GM12878 (cell line): ENCODE data around the gene ENPP7. TPM values are rescaled to one million over a fixed set of nuclear protein-coding genes. Genes with fewer than 3 reads are reported as not detected.

Experiments used
- ATAC-seq: fragments of 200-7000 bp; cut with Tn5 transposase; 3 replicates; pipeline ENCODE4 v1.9.1; 2020; ENCODE audit warnings: mild to moderate bottlenecking, moderate library complexity
- BruUV-seq: library from RNA; stranded (reverse); fragments of 400-500 nt; replicated peaks from 2 replicates; lab custom pipeline; 2021; lab: Mats Ljungman, UMichigan
- CTCF ChIA-PET: fragments of 300-600 bp; sonication (Branson Sonifier 250); formaldehyde crosslinking; extraction: SDS; loops from one replicate; lab custom pipeline; 2021; ENCODE audit warnings: inconsistent platforms; lab: Yijun Ruan, JAX
- POLR2A ChIA-PET: fragments of 350-600 bp; formaldehyde crosslinking; extraction: SDS; loops from one replicate; lab custom pipeline; 2021; ENCODE audit warnings: inconsistent platforms; lab: Charles Lee
- RAD21 ChIA-PET: fragments of 300-600 bp; sonication (Branson Sonifier 250); formaldehyde crosslinking; loops from one replicate; lab custom pipeline; 2023; ENCODE audit warnings: antibody characterized with exemption; ENCODE audit not compliant: unreplicated experiment; lab: Charles Lee
- SMC1A ChIA-PET: fragments of 300-600 bp; sonication (Branson Sonifier 250); formaldehyde crosslinking; loops from one replicate; lab custom pipeline; 2023; ENCODE audit not compliant: unreplicated experiment, uncharacterized antibody; lab: Charles Lee
- DNase-seq: peaks from one replicate; pipeline ENCODE4 v3.0.0-alpha.2; 2011; ENCODE audit warnings: low read depth, low spot score
- FAIRE-seq: peaks from 3 replicates; lab custom pipeline; 2011; peaks lifted over from hg19 to GRCh38; lab: Jason Lieb, UNC
- H2AFZ ChIP-seq: 2 replicates; pipeline ENCODE4 v1.6.0; 2011; ENCODE audit warnings: low read depth, low read length, control low read depth; ENCODE audit not compliant: control insufficient read depth
- H3K27ac ChIP-seq: 2 replicates; pipeline ENCODE4 v1.5.1; 2011; ENCODE audit warnings: control low read depth; ENCODE audit not compliant: control insufficient read depth, insufficient read depth
- H3K27me3 ChIP-seq, 2 experiments: replicated peaks in 1 of 2; 2 replicates each; pipeline versions ENCODE4 v1.6.0 to v1.6.1; 2011; ENCODE audit warnings: low read length in 1 of 2; ENCODE audit not compliant: control insufficient read depth in 2 of 2, insufficient read depth in 2 of 2
- H3K36me3 ChIP-seq, 2 experiments: 2 replicates each; pipeline ENCODE4 v1.5.1; 2011; ENCODE audit warnings: low read length in 1 of 2; ENCODE audit not compliant: control insufficient read depth in 2 of 2, insufficient read depth in 2 of 2
- H3K4me1 ChIP-seq: 2 replicates; pipeline ENCODE4 v1.6.1; 2011; ENCODE audit warnings: mild to moderate bottlenecking, low read length, moderate library complexity, mixed read lengths; ENCODE audit not compliant: control insufficient read depth, insufficient read depth
- H3K4me2 ChIP-seq: 2 replicates; pipeline ENCODE4 v1.6.0; 2011; ENCODE audit warnings: control low read depth; ENCODE audit not compliant: control insufficient read depth, insufficient read depth
- H3K4me3 ChIP-seq: fragments of 200-600 bp; sonication (generic); 2 replicates; pipeline ENCODE4 v1.5.1; 2016
- H3K79me2 ChIP-seq: 2 replicates; pipeline ENCODE4 v1.6.0; 2011; ENCODE audit warnings: low read length; ENCODE audit not compliant: control insufficient read depth, insufficient read depth
- H3K9ac ChIP-seq: 2 replicates; pipeline ENCODE4 v1.8.0; 2011; ENCODE audit warnings: low read length, control low read depth, mixed read lengths; ENCODE audit not compliant: control insufficient read depth, insufficient read depth
- H3K9me3 ChIP-seq: replicated peaks from 3 replicates; pipeline ENCODE4 v1.5.1; 2011; ENCODE audit warnings: mild to moderate bottlenecking, low read length; ENCODE audit not compliant: control insufficient read depth, insufficient read depth
- H4K20me1 ChIP-seq: 2 replicates; pipeline ENCODE4 v1.6.0; 2011; ENCODE audit not compliant: control insufficient read depth, insufficient read depth
- ASH2L ChIP-seq: fragments of 300-600, 200-600 bp; sonication (generic); IDR thresholded peaks from 2 replicates; pipeline ENCODE4 v1.6.1; 2017; ENCODE audit warnings: low read depth, mild to moderate bottlenecking, borderline replicate concordance
- CHD1 ChIP-seq: IDR thresholded peaks from 2 replicates; pipeline ENCODE4 v1.6.1; 2012; ENCODE audit warnings: low read depth, low read length, improper control_type of control experiment
- HDAC6 ChIP-seq: fragments of 200-600 bp; sonication (generic); IDR thresholded peaks from one replicate; pipeline ENCODE4 v1.8.0; 2017; ENCODE audit warnings: antibody characterized with exemption; ENCODE audit not compliant: unreplicated experiment
- IKZF2 ChIP-seq, 2 experiments: fragments of 450-650 bp; IDR thresholded peaks; 2 replicates each; pipeline ENCODE4 v1.6.1; 2017; ENCODE audit warnings: mild to moderate bottlenecking in 2 of 2, moderate library complexity in 2 of 2
- JUNB ChIP-seq: IDR thresholded peaks from 2 replicates; pipeline ENCODE4 v1.6.1; 2016; ENCODE audit warnings: antibody characterized with exemption, mild to moderate bottlenecking
- RCOR1 ChIP-seq: conservative IDR thresholded peaks from 2 replicates; pipeline ENCODE4 v1.6.1; 2012; ENCODE audit warnings: low read depth, low read length, improper control_type of control experiment
- SIN3A ChIP-seq: IDR thresholded peaks from 2 replicates; pipeline ENCODE4 v1.6.1; 2012; ENCODE audit warnings: low read depth, low read length, improper control_type of control experiment
- SMAD5 ChIP-seq: IDR thresholded peaks from 2 replicates; pipeline ENCODE4 v1.6.1; 2016; ENCODE audit warnings: antibody characterized with exemption, low read depth
- ZNF217 ChIP-seq: fragments of 450-650 bp; IDR thresholded peaks from 2 replicates; pipeline ENCODE4 v1.6.1; 2017; ENCODE audit warnings: antibody characterized with exemption, mild to moderate bottlenecking
- ZNF384 ChIP-seq: IDR thresholded peaks from 2 replicates; pipeline ENCODE4 v1.6.1; 2012; ENCODE audit warnings: low read depth, mild to moderate bottlenecking, low read length, improper control_type of control experiment, borderline replicate concordance
- ZSCAN29 ChIP-seq: fragments of 450-650 bp; IDR thresholded peaks from 2 replicates; pipeline ENCODE4 v1.6.1; 2017; ENCODE audit warnings: mild to moderate bottlenecking, moderate library complexity
- WGBS: methylation state at CpG from one replicate; pipeline ENCODE4 v1.1.6; 2016; ENCODE audit warnings: low lambda C conversion rate; ENCODE audit not compliant: insufficient replicate concordance, insufficient coverage; ENCODE audit errors: missing lambda C conversion rate; 5-methylcytosine and 5-hydroxymethylcytosine counted together
- in situ Hi-C: fragments of 300-500 bp; cut with MboI; formaldehyde crosslinking; loops from 9 replicates; pipeline ENCODE4 v1.14.3; 2018; ENCODE audit warnings: mixed read lengths
- intact Hi-C: fragments of 100-400 bp; cut with micrococcal nuclease; formaldehyde crosslinking; loops from one replicate; pipeline ENCODE4 v1.14.2; 2022; ENCODE audit not compliant: unreplicated experiment
- polyA plus RNA-seq, 11 experiments: library from polyadenylated mRNA; depleted of rRNA in 4 of 11; unstranded in 6 of 11; stranded (reverse) in 5 of 11; fragments of >200 nt; fragmentation: Nextera tagmentation in 4 of 11; fragmentation: Illumina TruSeq in 1 of 11; extraction: Ambion mirVana in 4 of 11; extraction: Trizol in 1 of 11; gene quantifications; 1 replicate in 1 of 11; 2 replicates in 10 of 11; pipeline versions ENCODE4 v1.2.1 to v1.2.3, GENCODE V29; 2011 to 2016; ENCODE audit warnings: inconsistent platforms in 2 of 11, missing spikeins in 2 of 11, low read depth in 1 of 11
- total RNA-seq, 4 experiments: library from RNA; depleted of rRNA in 3 of 4; stranded (reverse); fragments of >200 nt in 3 of 4; fragmentation: Illumina TruSeq in 1 of 4; extraction: Trizol in 1 of 4; gene quantifications; 2 replicates each; pipeline versions ENCODE4 v1.2.1 to v1.2.3, GENCODE V29; 2013 to 2021
- TF ChIP-seq, protein P1 (sequence below), 3 experiments: IDR thresholded peaks in 2 of 3; conservative IDR thresholded peaks in 1 of 3; 2 replicates each; pipeline ENCODE4 v1.5.1; 2011; ENCODE audit warnings: low read depth in 3 of 3, low read length in 3 of 3, mild to moderate bottlenecking in 3 of 3, control low read depth in 2 of 3, moderate library complexity in 2 of 3, inconsistent platforms in 1 of 3, mixed read lengths in 1 of 3; ENCODE audit not compliant: control insufficient read depth in 2 of 3, insufficient read depth in 1 of 3; ENCODE audit errors: extremely low read depth in 1 of 3
- TF ChIP-seq, protein P2 (sequence below): fragments of 150-350 bp; IDR thresholded peaks from 2 replicates; pipeline ENCODE4 v1.6.1; 2016; ENCODE audit warnings: low read depth, low read length
- TF ChIP-seq, protein P3 (sequence below): fragments of 450-650 bp; IDR thresholded peaks from 2 replicates; pipeline ENCODE4 v1.6.1; 2018; ENCODE audit warnings: mild to moderate bottlenecking, low read depth, moderate library complexity; ENCODE audit not compliant: partially characterized antibody
- TF ChIP-seq, protein P4 (sequence below): IDR thresholded peaks from 2 replicates; pipeline ENCODE4 v1.6.1; 2012; ENCODE audit warnings: low read length, inconsistent platforms

ENPP7 gene
- total and polyA plus RNA-seq, 10 of the 15 experiments (the other 5 are each of a cell fraction or from before 2014, with no cell fraction given), result 0.04 to 0.41 (median 0.18) TPM; not detected in 1

DNA sequence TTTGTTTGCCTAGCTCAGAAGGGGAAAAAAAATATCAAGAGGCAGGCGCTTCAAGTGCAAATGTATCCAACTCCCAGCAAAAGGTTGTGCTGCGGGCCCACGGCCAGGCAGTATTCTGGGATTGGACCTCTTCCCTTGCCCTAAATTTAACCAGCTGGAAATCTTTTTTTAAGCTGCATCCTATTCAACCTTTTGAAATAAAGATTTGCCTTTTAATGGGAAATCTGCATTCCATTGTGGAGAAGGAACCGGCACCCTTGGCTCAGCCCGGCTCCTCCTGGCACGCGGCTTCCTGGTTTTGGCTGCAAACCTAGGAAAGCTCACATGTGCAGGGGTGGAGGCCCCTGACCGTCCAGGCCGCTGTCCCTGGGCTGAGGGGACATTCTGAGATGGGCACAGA is 38.8 kb upstream of the ENPP7 start:
- no peaks in the 10 kb centered on the region for H3K79me2 ChIP-seq
- no peak for DNase-seq
- in situ Hi-C loops, result no loop called here
- no peak overlapping the region for H3K27ac ChIP-seq
- no peak overlapping the region for H3K4me3 ChIP-seq
- no peaks in the 10 kb centered on the region; a peak in 1 of 4 replicates for H3K27me3 ChIP-seq
- ATAC-seq, result no peak
- H3K4me1 ChIP-seq, result peaks cover 2% of the 10 kb centered on the region; the same call in 1 of the 2 replicates
- ChIA-PET SMC1A (no interaction called here), RAD21 (no interaction called here), POLR2A (no interaction called here), CTCF (no interaction called here)
- TF ChIP-seq CHD1, result no peak
- no peak for TF ChIP-seq ZSCAN29
- no peak for TF ChIP-seq ZNF384
- TF ChIP-seq, protein P1, sequence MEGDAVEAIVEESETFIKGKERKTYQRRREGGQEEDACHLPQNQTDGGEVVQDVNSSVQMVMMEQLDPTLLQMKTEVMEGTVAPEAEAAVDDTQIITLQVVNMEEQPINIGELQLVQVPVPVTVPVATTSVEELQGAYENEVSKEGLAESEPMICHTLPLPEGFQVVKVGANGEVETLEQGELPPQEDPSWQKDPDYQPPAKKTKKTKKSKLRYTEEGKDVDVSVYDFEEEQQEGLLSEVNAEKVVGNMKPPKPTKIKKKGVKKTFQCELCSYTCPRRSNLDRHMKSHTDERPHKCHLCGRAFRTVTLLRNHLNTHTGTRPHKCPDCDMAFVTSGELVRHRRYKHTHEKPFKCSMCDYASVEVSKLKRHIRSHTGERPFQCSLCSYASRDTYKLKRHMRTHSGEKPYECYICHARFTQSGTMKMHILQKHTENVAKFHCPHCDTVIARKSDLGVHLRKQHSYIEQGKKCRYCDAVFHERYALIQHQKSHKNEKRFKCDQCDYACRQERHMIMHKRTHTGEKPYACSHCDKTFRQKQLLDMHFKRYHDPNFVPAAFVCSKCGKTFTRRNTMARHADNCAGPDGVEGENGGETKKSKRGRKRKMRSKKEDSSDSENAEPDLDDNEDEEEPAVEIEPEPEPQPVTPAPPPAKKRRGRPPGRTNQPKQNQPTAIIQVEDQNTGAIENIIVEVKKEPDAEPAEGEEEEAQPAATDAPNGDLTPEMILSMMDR (IDR thresholded peaks at IDR 0.05 in 2 of 3, conservative IDR thresholded peaks at IDR 0.05 in 1 of 3; ENCODE audit: control insufficient read depth in 2 of 3, extremely low read depth in 1 of 3, insufficient read depth in 1 of 3, low read depth in 3 of 3, low read length in 3 of 3), result no peak
- TF ChIP-seq, protein P2, sequence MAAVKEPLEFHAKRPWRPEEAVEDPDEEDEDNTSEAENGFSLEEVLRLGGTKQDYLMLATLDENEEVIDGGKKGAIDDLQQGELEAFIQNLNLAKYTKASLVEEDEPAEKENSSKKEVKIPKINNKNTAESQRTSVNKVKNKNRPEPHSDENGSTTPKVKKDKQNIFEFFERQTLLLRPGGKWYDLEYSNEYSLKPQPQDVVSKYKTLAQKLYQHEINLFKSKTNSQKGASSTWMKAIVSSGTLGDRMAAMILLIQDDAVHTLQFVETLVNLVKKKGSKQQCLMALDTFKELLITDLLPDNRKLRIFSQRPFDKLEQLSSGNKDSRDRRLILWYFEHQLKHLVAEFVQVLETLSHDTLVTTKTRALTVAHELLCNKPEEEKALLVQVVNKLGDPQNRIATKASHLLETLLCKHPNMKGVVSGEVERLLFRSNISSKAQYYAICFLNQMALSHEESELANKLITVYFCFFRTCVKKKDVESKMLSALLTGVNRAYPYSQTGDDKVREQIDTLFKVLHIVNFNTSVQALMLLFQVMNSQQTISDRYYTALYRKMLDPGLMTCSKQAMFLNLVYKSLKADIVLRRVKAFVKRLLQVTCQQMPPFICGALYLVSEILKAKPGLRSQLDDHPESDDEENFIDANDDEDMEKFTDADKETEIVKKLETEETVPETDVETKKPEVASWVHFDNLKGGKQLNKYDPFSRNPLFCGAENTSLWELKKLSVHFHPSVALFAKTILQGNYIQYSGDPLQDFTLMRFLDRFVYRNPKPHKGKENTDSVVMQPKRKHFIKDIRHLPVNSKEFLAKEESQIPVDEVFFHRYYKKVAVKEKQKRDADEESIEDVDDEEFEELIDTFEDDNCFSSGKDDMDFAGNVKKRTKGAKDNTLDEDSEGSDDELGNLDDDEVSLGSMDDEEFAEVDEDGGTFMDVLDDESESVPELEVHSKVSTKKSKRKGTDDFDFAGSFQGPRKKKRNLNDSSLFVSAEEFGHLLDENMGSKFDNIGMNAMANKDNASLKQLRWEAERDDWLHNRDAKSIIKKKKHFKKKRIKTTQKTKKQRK, result no peak
- no peak for TF ChIP-seq JUNB
- no peak for TF ChIP-seq SMAD5
- TF ChIP-seq ZNF217, result no peak
- TF ChIP-seq ASH2L, result no peak
- TF ChIP-seq, protein P3, sequence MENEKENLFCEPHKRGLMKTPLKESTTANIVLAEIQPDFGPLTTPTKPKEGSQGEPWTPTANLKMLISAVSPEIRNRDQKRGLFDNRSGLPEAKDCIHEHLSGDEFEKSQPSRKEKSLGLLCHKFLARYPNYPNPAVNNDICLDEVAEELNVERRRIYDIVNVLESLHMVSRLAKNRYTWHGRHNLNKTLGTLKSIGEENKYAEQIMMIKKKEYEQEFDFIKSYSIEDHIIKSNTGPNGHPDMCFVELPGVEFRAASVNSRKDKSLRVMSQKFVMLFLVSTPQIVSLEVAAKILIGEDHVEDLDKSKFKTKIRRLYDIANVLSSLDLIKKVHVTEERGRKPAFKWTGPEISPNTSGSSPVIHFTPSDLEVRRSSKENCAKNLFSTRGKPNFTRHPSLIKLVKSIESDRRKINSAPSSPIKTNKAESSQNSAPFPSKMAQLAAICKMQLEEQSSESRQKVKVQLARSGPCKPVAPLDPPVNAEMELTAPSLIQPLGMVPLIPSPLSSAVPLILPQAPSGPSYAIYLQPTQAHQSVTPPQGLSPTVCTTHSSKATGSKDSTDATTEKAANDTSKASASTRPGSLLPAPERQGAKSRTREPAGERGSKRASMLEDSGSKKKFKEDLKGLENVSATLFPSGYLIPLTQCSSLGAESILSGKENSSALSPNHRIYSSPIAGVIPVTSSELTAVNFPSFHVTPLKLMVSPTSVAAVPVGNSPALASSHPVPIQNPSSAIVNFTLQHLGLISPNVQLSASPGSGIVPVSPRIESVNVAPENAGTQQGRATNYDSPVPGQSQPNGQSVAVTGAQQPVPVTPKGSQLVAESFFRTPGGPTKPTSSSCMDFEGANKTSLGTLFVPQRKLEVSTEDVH, result no peak
- TF ChIP-seq IKZF2 (IDR thresholded peaks at IDR 0.05), result no peak
- TF ChIP-seq, protein P4, sequence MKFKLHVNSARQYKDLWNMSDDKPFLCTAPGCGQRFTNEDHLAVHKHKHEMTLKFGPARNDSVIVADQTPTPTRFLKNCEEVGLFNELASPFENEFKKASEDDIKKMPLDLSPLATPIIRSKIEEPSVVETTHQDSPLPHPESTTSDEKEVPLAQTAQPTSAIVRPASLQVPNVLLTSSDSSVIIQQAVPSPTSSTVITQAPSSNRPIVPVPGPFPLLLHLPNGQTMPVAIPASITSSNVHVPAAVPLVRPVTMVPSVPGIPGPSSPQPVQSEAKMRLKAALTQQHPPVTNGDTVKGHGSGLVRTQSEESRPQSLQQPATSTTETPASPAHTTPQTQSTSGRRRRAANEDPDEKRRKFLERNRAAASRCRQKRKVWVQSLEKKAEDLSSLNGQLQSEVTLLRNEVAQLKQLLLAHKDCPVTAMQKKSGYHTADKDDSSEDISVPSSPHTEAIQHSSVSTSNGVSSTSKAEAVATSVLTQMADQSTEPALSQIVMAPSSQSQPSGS, result no peak
- no peak for TF ChIP-seq HDAC6
- TF ChIP-seq SIN3A, result no peak
- TF ChIP-seq RCOR1, result no peak
- no peak overlapping the region for H3K4me2 ChIP-seq
- 67% methylated on average over 9 of the region's 9 CpGs for WGBS
- no peaks in the 10 kb centered on the region for H3K9me3 ChIP-seq
- H4K20me1 ChIP-seq, result no peaks in the 10 kb centered on the region
- intact Hi-C loops, result no loop called here
- BruUV-seq, result no TSS peak
- H3K9ac ChIP-seq, result no peak overlapping the region
- FAIRE-seq, result no peak
- no peaks in the 10 kb centered on the region for H3K36me3 ChIP-seq
- no peak overlapping the region for H2AFZ ChIP-seq
